Upper lobe of left lung (tissue), 4 donors: ENCODE data around the gene AMOTL1.

ENCODE experiments used
- POLR2A ChIP-seq, 4 donors: fragments of 450-650 bp; IDR thresholded peaks; one replicate each; pipeline ENCODE4 v1.5.1; 2016 to 2017; ENCODE audit warnings: antibody characterized with exemption in 4 of 4, mild to moderate bottlenecking in 2 of 4
- TF ChIP-seq, protein P1 (sequence below), 6 experiments: fragments of 450-650 bp in 4 of 6; fragments of 200-600 bp in 2 of 6; sonication (generic) in 2 of 6; IDR thresholded peaks; one replicate each; pipeline ENCODE4 v1.5.1; 2016 to 2019; ENCODE audit warnings: antibody characterized with exemption in 6 of 6

GRCh38 chr11:94909371-94909820, 141.2 kb downstream of the AMOTL1 start:
- TF ChIP-seq POLR2A (IDR thresholded peaks at IDR 0.05), result no peak
- TF ChIP-seq, protein P1, sequence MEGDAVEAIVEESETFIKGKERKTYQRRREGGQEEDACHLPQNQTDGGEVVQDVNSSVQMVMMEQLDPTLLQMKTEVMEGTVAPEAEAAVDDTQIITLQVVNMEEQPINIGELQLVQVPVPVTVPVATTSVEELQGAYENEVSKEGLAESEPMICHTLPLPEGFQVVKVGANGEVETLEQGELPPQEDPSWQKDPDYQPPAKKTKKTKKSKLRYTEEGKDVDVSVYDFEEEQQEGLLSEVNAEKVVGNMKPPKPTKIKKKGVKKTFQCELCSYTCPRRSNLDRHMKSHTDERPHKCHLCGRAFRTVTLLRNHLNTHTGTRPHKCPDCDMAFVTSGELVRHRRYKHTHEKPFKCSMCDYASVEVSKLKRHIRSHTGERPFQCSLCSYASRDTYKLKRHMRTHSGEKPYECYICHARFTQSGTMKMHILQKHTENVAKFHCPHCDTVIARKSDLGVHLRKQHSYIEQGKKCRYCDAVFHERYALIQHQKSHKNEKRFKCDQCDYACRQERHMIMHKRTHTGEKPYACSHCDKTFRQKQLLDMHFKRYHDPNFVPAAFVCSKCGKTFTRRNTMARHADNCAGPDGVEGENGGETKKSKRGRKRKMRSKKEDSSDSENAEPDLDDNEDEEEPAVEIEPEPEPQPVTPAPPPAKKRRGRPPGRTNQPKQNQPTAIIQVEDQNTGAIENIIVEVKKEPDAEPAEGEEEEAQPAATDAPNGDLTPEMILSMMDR (IDR thresholded peaks at IDR 0.05), result no peak
